Measurements from ENCODE around the gene SPATA9. TPM values are rescaled to one million over a fixed set of nuclear protein-coding genes. Genes with fewer than 3 reads are reported as not detected.

The SPATA9 gene
- total and polyA plus RNA-seq, 2 of the 13 experiments (the other 11 are each of a cell fraction or from before 2014, with no cell fraction given), result not detected

DNA sequence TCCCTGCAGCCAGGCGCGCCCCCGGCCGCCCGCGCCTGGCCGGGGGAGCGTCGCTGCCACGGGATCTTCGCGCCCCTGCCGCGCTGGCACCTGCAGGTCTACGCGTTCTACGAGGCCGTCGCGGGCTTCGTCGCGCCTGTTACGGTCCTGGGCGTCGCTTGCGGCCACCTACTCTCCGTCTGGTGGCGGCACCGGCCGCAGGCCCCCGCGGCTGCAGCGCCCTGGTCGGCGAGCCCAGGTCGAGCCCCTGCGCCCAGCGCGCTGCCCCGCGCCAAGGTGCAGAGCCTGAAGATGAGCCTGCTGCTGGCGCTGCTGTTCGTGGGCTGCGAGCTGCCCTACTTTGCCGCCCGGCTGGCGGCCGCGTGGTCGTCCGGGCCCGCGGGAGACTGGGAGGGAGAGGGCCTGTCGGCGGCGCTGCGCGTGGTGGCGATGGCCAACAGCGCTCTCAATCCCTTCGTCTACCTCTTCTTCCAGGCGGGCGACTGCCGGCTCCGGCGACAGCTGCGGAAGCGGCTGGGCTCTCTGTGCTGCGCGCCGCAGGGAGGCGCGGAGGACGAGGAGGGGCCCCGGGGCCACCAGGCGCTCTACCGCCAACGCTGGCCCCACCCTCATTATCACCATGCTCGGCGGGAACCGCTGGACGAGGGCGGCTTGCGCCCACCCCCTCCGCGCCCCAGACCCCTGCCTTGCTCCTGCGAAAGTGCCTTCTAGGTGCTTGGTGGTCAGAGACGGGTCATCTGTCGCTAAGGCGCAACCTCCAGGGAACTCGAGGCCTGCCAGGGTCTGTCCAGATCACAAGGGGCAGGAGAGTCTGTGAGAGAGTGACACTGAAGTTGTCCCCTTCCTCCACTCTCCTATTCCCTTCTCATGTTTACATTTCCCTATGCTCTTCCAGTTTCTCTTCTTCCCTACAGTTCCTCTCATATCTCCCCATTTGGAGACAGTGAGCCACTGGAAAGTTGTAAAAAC lies 61.6 kb downstream of the SPATA9 start (continued):
- no peak for TF ChIP-seq NFE2L1 (CRISPR knock-in tag; IDR thresholded peaks at IDR 0.05; ENCODE audit: borderline replicate concordance)
- TF ChIP-seq ZFP36L1 (CRISPR knock-in tag; IDR thresholded peaks at IDR 0.05), result no peak
- peak; percentile 56; the same call in 1 of the 2 replicates for TF ChIP-seq ZSCAN20 (CRISPR knock-in tag; IDR thresholded peaks at IDR 0.05; ENCODE audit: borderline replicate concordance)
- TF ChIP-seq, protein P1, sequence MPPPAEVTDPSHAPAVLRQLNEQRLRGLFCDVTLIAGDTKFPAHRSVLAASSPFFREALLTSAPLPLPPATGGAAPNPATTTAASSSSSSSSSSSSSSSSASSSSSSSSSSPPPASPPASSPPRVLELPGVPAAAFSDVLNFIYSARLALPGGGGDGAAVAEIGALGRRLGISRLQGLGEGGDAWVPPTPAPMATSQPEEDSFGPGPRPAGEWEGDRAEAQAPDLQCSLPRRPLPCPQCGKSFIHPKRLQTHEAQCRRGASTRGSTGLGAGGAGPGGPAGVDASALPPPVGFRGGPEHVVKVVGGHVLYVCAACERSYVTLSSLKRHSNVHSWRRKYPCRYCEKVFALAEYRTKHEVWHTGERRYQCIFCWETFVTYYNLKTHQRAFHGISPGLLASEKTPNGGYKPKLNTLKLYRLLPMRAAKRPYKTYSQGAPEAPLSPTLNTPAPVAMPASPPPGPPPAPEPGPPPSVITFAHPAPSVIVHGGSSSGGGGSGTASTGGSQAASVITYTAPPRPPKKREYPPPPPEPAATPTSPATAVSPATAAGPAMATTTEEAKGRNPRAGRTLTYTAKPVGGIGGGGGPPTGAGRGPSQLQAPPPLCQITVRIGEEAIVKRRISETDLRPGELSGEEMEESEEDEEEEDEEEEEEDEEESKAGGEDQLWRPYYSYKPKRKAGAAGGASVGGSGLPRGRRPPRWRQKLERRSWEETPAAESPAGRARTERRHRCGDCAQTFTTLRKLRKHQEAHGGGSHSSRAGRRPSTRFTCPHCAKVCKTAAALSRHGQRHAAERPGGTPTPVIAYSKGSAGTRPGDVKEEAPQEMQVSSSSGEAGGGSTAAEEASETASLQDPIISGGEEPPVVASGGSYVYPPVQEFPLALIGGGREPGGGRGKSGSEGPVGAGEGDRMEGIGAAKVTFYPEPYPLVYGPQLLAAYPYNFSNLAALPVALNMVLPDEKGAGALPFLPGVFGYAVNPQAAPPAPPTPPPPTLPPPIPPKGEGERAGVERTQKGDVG (CRISPR knock-in tag; IDR thresholded peaks at IDR 0.05; ENCODE audit: borderline replicate concordance), result no peak
- no peak for TF ChIP-seq DNMT3B (CRISPR knock-in tag; conservative IDR thresholded peaks at IDR 0.05)
- TF ChIP-seq HDAC1 (CRISPR knock-in tag; IDR thresholded peaks at IDR 0.05), result no peak
- no peak for TF ChIP-seq ZNF598 (CRISPR knock-in tag; IDR thresholded peaks at IDR 0.05; ENCODE audit: borderline replicate concordance)
- no peak for TF ChIP-seq U2AF1 (optimal IDR thresholded peaks at IDR 0.05; ENCODE audit: low read depth, low read length)
- no peak for TF ChIP-seq SP4 (CRISPR knock-in tag; IDR thresholded peaks at IDR 0.05)
- TF ChIP-seq STAG1 (CRISPR knock-in tag; IDR thresholded peaks at IDR 0.05), result peak; percentile 9; the same call in 1 of the 2 replicates
- TF ChIP-seq KLF9 (CRISPR knock-in tag; IDR thresholded peaks at IDR 0.05; ENCODE audit: low read depth), result no peak
- no peak for TF ChIP-seq ZBTB42 (CRISPR knock-in tag; IDR thresholded peaks at IDR 0.05)
- TF ChIP-seq, protein P2, sequence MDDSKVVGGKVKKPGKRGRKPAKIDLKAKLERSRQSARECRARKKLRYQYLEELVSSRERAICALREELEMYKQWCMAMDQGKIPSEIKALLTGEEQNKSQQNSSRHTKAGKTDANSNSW (CRISPR knock-in tag; IDR thresholded peaks at IDR 0.05; ENCODE audit: borderline replicate concordance), result no peak
- TF ChIP-seq, protein P3, sequence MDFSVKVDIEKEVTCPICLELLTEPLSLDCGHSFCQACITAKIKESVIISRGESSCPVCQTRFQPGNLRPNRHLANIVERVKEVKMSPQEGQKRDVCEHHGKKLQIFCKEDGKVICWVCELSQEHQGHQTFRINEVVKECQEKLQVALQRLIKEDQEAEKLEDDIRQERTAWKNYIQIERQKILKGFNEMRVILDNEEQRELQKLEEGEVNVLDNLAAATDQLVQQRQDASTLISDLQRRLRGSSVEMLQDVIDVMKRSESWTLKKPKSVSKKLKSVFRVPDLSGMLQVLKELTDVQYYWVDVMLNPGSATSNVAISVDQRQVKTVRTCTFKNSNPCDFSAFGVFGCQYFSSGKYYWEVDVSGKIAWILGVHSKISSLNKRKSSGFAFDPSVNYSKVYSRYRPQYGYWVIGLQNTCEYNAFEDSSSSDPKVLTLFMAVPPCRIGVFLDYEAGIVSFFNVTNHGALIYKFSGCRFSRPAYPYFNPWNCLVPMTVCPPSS (IDR thresholded peaks at IDR 0.05), result no peak
- no peak for TF ChIP-seq ZNF510 (CRISPR knock-in tag; IDR thresholded peaks at IDR 0.05; ENCODE audit: low read depth)
- TF ChIP-seq SSRP1 (CRISPR knock-in tag; IDR thresholded peaks at IDR 0.05), result no peak
- TF ChIP-seq, protein P4, sequence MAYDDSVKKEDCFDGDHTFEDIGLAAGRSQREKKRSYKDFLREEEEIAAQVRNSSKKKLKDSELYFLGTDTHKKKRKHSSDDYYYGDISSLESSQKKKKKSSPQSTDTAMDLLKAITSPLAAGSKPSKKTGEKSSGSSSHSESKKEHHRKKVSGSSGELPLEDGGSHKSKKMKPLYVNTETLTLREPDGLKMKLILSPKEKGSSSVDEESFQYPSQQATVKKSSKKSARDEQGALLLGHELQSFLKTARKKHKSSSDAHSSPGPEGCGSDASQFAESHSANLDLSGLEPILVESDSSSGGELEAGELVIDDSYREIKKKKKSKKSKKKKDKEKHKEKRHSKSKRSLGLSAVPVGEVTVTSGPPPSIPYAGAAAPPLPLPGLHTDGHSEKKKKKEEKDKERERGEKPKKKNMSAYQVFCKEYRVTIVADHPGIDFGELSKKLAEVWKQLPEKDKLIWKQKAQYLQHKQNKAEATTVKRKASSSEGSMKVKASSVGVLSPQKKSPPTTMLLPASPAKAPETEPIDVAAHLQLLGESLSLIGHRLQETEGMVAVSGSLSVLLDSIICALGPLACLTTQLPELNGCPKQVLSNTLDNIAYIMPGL (CRISPR knock-in tag; IDR thresholded peaks at IDR 0.05; ENCODE audit: borderline replicate concordance in 1 of 2, low read depth in 1 of 2), result peak in 1 of 2 experiments; percentile 47; a peak in 2 of 4 replicates
- no peak for TF ChIP-seq ZBTB21 (CRISPR knock-in tag; IDR thresholded peaks at IDR 0.05)
- TF ChIP-seq PHF20 (CRISPR knock-in tag; IDR thresholded peaks at IDR 0.05), result no peak
- TF ChIP-seq MED8 (CRISPR knock-in tag; IDR thresholded peaks at IDR 0.05; ENCODE audit: insufficient replicate concordance), result no peak
- TF ChIP-seq MTF1 (CRISPR knock-in tag; IDR thresholded peaks at IDR 0.05), result no peak
- no peak for TF ChIP-seq KDM5A (IDR thresholded peaks at IDR 0.05; ENCODE audit: borderline replicate concordance, low read length)
- TF ChIP-seq GPN1 (CRISPR knock-in tag; IDR thresholded peaks at IDR 0.05; ENCODE audit: borderline replicate concordance), result no peak
